SHP77 treated with DMSO at 0.1 percent for 48 hours (cell line): Measurements from ENCODE around the gene PHF1.
A peak's percentile ranks its signal among the peaks of the same experiment; 100 is the strongest.

Experiments
- DNase-seq: peaks from one replicate; lab custom pipeline; 2025; lab: John Stamatoyannopoulos, UW

Gene PHF1

DNA sequence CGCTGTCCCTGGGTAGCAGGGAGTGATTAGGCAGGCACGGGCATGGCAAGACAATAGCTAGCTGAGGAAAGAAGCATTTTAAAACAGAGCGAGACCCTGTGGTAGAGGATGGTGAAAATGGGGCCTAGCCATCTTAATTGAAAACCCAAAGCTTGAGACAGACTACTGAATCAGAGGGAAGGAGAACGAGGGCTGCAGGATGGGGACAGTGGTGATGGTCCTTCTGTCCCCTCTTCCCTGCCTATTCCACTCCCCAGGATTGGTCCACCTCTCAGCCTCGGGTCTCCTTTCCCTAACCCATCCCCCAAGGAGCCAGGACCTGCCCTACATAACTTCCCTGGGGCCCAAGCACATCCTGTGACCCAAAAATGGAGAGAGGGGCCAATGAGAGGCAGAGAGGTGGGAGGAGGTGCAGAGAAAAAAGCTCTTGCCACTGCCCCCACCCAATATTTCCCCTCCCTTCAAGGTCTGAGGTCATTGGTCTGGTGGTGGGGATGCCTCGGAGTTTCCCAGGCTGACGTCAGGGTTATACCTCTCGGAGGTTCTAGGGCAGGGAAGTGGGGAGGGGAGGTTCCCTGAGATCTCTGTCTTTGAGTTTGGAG is 8.0 kb downstream of the PHF1 start:
- no peak for DNase-seq

DNA sequence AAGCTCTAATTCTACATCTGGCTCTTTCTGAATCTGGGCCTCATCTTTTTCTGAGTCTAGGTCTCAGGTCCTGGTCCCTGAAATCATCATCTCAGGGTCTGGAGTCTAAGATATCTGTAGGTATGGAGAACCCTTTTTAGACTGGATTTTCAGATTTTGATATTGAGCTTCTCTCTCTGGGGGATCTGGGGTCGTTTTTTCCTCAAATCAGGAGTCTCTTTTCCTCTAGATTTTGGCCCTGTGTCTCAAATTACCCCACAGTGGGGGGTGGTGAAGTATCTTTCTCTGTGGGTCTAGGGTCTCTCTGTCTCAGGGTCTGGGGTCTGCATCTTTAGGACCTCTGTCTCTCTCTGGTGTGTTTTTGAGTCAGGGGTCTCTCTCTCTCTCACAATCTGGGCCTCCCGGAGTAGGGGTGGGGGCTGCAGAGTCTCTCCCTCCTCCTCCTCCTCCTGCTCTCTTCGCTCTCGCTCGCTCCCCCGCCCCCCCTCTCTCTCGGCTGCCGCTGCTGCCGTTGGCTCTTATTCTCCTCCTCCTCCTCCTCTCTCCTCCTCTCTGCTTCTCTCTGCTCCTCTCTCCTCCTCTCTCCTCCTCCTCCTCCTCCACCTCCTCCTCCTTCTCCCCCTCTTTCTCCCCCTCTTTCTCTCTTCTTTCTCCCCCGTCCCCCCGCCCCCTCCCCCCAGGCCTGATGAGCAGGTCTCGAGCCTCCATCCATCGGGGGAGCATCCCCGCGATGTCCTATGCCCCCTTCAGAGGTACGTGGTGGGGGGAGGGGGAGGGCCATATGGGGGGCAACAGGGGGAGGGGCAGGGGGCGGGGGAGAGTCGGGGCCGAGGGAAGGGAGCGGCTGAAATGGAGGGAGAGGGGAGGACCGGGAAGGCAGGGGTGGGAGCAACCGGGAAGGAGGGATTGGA is 9.0 kb downstream of the PHF1 start, which contains the start of gene SYNGAP1:
TSS of gene SYNGAP1 (plus strand) at position 486 of the 911 bp plus-strand sequence. CDS start at position 686, 200 bp downstream.
- no peak for DNase-seq

DNA sequence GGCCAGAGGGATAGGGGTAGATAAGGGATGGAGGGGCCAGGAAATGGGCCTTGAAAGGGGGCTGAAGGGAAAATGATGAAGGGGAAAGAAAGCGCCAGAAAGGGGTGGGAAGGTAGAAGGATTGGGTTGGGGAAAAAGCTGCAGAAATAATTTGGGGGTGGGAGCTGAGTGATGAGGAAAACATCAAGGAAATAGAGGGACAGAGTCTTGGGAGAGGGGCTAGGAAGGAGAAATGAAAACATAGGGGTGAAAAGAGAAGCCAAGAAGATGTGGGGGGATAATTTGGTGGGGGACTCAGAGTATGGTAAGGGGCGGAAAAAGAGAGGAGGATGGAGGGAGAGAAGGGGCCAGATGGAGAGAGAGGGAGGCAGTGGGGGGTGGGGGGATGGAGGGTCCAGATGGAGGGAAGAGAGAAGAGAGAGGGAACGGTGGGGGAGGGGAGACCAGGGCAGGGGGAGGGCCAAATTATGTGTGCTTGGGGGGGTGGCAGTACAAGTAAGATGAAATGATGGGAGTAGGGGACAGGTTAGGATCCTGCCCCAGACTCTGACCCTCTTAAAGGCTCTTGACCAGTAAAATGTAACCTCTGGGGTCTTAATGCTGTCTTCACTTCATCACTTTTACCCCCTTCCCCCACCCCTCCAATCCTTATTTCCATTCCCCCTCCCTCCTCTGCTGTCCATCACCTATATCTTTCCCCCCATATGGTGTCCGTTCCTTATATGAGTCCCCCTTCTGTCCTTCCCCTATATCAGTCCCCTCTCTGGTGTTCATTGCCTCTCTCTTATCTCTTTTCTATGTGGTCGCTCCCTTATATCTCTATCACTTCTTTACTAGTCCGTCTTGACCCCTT is 9.9 kb downstream of the PHF1 start:
- DNase-seq = no peak

DNA sequence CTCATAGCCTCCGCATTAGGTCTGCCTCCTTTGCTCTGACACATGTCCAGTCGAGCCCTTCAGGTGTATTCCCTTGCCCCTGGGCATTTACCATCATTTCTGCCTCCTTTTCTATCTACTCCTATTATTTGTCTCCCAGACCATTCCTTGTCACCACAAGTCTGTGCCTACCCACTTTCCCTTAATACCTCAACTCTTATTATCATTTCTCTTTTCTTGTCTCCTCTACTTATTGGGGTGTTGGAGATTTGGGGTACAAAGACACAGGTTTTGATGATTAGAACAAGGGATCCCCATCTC is 10.5 kb downstream of the PHF1 start:
- DNase-seq = no peak

DNA sequence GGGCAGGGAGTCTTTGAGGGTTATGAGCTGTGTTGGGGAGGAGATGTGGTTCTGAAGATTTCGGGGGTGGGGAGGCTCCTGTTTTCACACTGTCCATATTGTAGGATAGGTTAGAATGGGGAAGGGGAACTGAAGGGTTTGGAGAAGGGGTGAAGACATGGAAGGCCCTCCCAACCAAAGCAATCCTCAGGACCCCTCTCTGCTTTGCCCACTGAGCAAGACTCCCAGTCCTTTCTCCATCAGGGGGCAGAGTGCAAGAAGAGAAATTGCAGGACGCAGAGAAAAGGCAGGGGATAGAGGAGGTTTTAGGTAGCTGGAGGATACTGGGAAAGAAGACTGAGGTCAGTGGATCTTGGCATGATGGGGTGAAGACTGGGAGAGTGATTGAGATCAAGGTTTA is 13.0 kb downstream of the PHF1 start:
- no peak for DNase-seq

DNA sequence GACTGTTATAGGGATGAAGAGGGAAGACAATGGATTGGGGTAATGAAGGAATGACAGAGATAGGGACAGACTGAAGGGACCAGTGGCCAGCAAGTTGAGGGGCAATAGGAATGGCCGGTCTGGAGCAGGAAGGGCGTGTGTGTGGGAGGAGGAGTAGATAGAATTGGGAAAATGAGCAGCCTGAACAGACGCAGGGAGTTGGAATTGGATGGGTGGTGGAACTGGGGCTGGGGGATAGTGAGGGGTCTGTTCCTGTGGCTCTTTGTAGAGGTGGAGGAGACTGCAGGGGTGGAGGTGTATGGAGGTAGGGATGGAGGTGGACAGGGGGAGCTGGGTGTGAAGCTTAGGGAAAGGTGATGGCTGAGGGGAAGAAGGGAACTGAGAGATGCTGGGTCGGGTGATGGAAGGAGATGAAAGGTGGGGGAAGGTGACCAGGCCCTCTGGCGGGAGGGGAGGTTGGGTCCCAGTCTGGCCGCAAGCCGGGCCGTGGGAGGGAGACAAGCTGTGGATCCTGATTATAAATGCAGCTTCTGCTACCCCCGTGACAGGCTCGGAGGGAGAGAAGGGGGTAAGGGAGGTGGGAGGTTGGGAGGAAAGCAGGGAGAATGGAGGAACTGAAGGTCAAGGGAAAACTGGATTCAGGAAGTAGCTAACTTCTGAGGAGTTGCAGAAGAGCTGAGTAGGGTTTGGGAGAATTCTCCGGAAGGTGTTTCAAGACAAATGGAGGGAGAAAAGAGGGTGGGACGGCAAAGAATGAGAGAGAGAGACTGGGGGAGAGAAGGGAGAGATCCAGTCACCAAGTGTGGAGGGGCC is 14.2 kb downstream of the PHF1 start:
- DNase-seq = no peak

DNA sequence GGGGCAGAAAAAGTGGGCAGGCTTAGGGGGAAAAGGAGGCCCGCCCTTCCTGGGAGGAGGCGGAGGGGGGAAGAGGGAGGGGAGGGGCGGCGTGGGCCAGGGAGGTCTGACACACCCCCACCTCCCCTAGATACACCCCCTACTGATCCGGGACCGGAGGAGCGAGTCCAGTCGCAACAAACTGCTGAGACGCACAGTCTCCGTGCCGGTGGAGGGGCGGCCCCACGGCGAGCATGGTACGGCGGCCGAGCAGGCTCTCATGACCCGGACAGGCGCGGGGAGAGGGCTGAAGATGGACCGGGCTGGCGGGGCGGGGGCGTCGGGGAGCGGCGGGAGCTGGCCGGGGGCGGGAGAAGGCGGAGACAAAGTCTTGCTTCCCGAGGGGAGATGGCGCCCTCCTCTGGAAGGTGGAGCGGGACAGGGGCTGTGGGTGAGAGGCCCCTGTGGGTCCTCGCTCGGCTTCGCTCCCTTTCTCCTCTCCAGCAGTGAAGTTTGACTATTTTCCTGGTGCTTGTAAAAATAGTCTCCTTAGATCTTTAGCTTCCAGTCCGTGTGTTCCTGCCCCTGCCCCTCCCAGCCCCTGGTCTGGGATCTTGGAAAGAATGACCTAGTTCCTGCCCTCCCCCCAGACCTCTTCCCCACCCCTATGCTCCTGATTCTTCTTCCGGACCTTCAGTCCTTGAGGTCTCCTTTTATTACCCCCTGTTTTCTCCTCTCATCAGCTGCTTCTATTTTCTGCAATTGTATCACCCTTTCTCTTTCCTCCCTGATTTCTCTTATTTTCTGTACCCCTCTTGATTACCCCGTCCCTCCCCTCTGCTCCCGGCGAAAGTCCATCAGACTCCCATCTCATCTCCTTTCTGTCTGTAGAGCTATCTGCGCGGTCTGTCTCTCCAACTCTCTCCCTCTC is 15.1 kb downstream of the PHF1 start:
- peak; percentile 55 for DNase-seq

GRCh38 chr6:33426590-33427511 is 16.0 kb downstream of the PHF1 start:
- no peak for DNase-seq

GRCh38 chr6:33427585-33428223 is 16.9 kb downstream of the PHF1 start:
- DNase-seq = no peak

DNA sequence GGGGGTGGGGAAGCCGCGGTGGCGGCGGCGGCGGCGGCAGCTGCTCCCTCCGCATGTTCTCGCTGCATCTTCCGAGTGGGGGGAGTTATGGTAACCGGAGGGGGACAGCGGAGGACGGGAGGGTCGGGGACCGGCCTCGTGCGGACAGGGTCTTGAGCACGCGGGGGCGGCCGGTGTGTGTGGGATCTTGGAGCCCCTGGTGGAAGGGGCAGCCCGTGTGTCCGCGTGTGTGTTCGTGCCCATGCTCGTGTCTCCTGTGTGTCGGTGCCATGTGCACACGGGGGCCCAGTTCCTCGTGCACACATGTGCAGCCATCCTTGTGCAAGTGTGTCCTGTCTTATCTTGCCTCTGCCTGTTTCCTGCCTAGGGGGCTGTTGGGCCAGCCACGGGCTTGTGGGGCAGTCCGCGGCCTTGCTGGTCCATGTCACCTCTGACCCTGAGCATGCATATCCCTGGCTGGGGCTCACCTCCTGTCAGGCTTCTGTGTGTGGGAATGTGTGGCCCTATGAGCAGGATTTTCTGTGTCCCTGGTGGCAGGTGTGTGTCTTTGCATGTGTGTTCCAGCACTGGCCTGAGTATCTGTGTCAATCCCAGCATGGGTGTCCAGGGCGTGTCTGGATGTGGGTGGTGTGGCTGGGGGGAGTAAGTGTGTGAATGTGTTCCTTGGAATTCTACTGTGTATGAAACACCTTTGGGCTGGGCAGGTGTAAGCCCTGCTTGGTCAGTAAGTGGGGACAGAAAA is 17.6 kb downstream of the PHF1 start:
- DNase-seq = peak; percentile 14

DNA sequence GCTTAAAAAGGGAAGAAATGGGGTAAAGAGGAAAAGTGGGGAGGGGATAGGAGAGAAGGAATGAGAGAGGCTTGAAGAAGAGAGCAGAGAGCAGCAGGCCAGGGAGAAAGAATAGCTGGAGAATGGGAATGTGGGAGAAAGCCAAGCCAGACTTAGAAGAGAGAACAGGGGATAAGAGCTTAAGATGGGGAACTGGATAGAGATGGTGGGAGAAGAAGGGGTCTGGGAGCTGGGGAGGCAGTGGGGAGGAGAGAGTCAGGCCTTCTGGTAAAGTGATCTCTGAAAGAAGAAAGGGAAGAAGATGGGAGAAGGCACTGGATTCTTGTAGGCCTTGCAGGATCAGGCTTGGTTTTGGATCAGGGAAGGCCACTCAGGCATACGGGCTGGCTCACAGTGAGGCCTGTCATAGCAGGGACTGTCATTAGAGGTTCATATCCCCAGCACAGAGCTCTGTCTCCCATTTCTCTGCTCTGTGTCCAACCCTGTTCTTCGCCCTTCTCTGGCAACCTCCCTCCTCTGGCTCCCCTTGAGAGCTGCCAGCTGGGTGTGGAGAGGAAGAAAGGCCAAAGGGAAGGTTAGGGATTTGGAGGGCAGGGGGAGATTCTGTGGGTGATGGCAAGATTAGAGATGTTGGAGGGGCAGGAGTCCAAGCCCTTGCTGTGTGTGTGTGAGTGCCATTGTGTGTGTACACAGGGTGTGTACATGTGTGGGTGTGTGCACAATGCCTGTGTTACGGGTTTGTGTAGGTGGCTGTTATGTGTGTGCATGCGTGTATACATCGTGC is 18.3 kb downstream of the PHF1 start:
- DNase-seq = no peak

GRCh38 chr6:33429750-33430052 is 18.9 kb downstream of the PHF1 start:
- DNase-seq = no peak

GRCh38 chr6:33430334-33430733 is 19.5 kb downstream of the PHF1 start:
- no peak for DNase-seq

- DNase-seq = peak; percentile 56
Measured at GRCh38 chr6:33430991-33431879, 20.4 kb downstream of the PHF1 start.

DNA sequence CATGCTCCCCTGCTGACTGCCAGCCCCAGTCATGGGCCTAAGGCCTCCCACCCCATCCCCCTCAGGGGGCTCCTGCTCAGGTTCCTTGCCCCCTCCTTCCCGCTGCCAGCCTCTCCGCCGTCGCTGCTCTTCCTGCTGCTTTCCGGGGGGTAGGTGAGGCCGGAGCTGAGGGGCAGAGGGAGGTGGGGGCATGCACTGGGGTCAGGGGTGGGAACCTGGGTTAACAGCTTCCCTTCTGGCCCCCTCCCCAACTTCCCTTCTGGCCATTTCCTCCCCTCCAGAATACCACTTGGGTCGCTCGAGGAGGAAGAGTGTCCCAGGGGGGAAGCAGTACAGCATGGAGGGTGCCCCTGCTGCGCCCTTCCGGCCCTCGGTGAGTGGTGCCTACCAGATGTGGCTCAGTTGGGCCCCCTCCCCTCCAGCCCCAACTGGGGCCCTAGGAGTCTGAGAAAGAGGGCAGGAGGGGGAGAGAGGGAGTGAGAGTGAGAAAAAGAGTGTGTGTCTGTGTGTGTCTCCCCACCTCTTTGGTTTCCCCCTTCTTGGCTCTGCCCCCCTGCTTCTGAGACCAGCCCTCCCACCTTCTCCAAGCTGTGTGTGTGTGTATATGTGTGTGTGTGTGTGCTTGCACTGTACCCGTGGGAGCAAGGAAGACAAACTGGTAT is 21.2 kb downstream of the PHF1 start:
- no peak for DNase-seq

- DNase-seq = no peak
Measured at GRCh38 chr6:33432546-33432945, 21.7 kb downstream of the PHF1 start.
